ENCODE data around the gene WDR5B.
"Not testable (repeated sequence)": the region's sequence is repeated elsewhere in the genome, so short reads cannot be mapped to it uniquely, and the experiment has no call there.

Gene WDR5B

GRCh38 chr3:122407946-122408345 lies 7.9 kb downstream of the WDR5B start:
- no peak for DNase-seq

GRCh38 chr3:122406198-122406597 lies 9.7 kb downstream of the WDR5B start:
- no peak for DNase-seq

- no peak for DNase-seq
Measured at GRCh38 chr3:122405015-122405414, 10.8 kb downstream of the WDR5B start.

- DNase-seq = no peak
Measured at GRCh38 chr3:122403489-122403888, 12.4 kb downstream of the WDR5B start.

GRCh38 chr3:122398920-122399319 lies 16.9 kb downstream of the WDR5B start:
- DNase-seq = no peak

GRCh38 chr3:122397201-122397600 lies 18.7 kb downstream of the WDR5B start:
- DNase-seq = no peak

- no peak for DNase-seq
Measured at GRCh38 chr3:122396511-122396910, 19.4 kb downstream of the WDR5B start.

GRCh38 chr3:122395582-122395981 lies 20.3 kb downstream of the WDR5B start:
- DNase-seq = no peak

GRCh38 chr3:122394173-122394572 lies 21.7 kb downstream of the WDR5B start:
- DNase-seq = no peak

GRCh38 chr3:122392868-122393844 lies 22.7 kb downstream of the WDR5B start:
- DNase-seq = peak; percentile 60

- no peak for DNase-seq
Measured at GRCh38 chr3:122391681-122392446, 24.0 kb downstream of the WDR5B start.

GRCh38 chr3:122390665-122391064 lies 25.2 kb downstream of the WDR5B start:
- no peak for DNase-seq

- DNase-seq = no peak
Measured at GRCh38 chr3:122389892-122390291, 26.0 kb downstream of the WDR5B start.

- no peak for DNase-seq
Measured at GRCh38 chr3:122389197-122389596, 26.7 kb downstream of the WDR5B start.

- DNase-seq = no peak
Measured at GRCh38 chr3:122387709-122388108, 28.2 kb downstream of the WDR5B start.

GRCh38 chr3:122383771-122384697 lies 31.8 kb downstream of the WDR5B start, which contains the start of gene FAM162A:
Gene FAM162A (plus strand): TSS chr3:122384182. CDS start chr3:122384266, 84 bp downstream.
- peak; percentile 94 for DNase-seq

- DNase-seq = peak; percentile 87
Measured at GRCh38 chr3:122382888-122383666, 32.8 kb downstream of the WDR5B start, which contains the start of gene MIX23. Gene MIX23 (minus strand): TSS chr3:122383231. CDS start chr3:122383224, 7 bp downstream.

- DNase-seq = no peak
Measured at GRCh38 chr3:122377975-122378374, 37.9 kb downstream of the WDR5B start.

- DNase-seq = no peak
Measured at GRCh38 chr3:122374034-122374433, 41.8 kb downstream of the WDR5B start.

GRCh38 chr3:122366379-122366749 lies 49.5 kb downstream of the WDR5B start:
- no peak for DNase-seq

GRCh38 chr3:122365582-122366378 lies 50.1 kb downstream of the WDR5B start:
- not testable (repeated sequence) for DNase-seq
